ENCODE data around the gene HOXB13. TPM values are rescaled to one million over a fixed set of nuclear protein-coding genes. Genes with fewer than 3 reads are reported as not detected.

The HOXB13 gene
- polyA plus RNA-seq (ENCODE audit: insufficient read length in 4 of 4): not detected

GRCh38 chr17:48728232-48729231, at the start of gene HOXB13:
Gene HOXB13, minus strand, starts transcription at chr17:48728750. Its CDS starts 157 bp downstream, at chr17:48728593.
- DNase-seq (ENCODE audit: low read depth in 4 of 4, low spot score in 2 of 4): no peak

DNA sequence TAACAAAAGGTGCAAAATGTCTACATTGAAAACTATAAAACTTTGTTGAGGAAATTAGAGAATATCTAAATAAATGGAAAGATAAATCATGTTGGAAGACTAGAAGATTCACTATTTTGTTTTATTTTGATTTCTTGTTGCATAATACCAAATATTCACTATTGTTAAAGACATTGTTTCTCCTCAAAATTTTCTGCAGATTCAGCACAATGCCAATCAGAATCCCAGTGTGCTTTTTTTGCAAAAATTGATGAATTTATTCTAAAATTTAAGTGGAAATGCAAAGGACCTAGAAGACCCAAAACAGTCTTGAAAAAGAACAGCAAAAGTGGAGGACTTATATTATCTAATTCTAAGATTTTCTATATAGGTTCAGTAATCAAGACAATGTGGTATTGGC, 48.1 kb upstream of the HOXB13 start:
- DNase-seq (ENCODE audit: low read depth in 4 of 4, low spot score in 2 of 4): no peak

GRCh38 chr17:48773245-48773644, 44.7 kb upstream of the HOXB13 start:
- no peak for DNase-seq (ENCODE audit: low read depth in 4 of 4, low spot score in 2 of 4)

DNA sequence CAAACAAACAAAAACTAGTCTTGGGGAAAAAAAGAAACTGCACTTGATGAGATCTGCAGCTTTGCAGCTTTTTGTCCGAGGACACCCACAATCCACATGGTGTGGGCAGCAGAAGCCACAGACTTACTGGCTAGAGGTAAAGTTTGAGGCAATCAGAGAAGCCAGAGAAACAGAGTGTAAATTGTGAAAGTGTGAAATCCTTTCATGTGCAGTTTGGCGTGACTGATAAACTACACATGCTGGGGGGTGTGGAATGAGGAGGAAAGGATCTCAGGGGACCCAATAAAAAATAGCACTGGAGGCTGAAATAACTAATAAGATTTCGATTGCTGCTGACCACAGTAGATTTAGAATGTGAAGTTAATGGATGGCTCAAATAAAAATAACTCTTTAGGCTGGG, 42.4 kb upstream of the HOXB13 start:
- DNase-seq (ENCODE audit: low read depth in 4 of 4, low spot score in 2 of 4): no peak

- DNase-seq (ENCODE audit: low read depth in 4 of 4, low spot score in 2 of 4): no peak
Observed at GRCh38 chr17:48769009-48769675, 40.6 kb upstream of the HOXB13 start.

DNA sequence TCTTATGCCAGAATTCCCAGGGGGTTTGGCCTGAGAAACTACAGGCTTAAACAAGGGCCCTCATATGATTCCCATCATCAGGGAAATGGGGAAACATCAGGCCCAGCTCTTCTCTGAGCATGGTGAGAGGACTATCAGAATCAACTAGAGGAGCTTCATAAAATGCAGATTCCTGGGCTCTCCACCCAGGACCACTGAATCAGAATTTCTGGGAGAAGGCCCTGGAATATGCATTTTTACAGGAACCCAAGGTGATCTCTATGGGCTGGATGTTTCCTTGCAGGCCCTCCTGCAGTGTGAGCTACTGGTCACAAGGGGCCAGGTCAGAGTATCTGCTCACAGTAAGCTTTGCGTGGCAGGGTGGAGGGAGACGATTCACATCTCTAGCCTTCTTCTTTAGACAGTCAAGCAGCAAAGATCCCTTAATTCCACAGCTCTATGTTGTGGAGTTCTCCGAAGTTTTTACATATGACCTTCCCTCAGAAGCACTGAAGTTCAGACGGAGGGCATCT, 38.8 kb upstream of the HOXB13 start:
- DNase-seq (ENCODE audit: low read depth in 4 of 4, low spot score in 2 of 4): no peak

- no peak for DNase-seq (ENCODE audit: low read depth in 4 of 4, low spot score in 2 of 4)
Observed at GRCh38 chr17:48761114-48761513, 32.6 kb upstream of the HOXB13 start.

DNA sequence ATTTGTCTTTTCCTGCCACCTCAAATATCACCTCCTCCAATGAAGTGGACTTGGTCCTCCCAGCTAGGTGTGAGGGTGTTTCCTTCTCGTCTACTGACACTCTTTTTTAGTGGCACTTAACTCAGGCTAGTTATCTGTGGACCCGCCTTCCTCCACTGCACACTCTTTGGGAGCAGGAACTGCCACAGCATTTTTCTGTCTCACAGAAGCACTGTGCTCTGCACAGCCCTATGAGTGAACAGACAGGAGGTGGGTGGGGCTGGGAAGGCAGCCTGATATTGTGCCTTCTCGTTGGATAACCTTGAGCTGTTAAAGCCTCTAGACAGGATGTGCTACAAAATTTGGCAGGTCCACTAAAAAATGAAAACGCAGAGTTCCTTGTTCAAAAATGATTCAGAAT, 31.9 kb upstream of the HOXB13 start:
- no peak for DNase-seq (ENCODE audit: low read depth in 4 of 4, low spot score in 2 of 4)

DNA sequence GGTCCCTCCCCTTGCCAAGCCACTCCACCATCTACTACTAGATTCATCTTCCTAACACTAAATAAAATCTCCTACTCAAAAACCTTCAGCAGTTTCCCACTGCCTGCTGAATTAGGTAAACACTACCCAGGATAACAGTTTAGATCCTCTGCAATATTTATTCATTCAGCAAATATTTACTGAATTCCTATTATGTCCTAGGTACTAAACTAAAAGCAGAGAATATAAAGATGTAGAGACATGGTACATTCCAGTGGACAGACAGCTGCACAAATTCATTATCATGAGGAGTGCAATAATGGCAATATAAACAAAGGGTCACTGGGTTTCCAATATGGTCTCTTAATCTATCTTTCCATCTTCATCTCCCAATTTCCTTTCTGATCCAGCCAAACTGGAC, 30.7 kb upstream of the HOXB13 start:
- no peak for DNase-seq (ENCODE audit: low read depth in 4 of 4, low spot score in 2 of 4)

DNA sequence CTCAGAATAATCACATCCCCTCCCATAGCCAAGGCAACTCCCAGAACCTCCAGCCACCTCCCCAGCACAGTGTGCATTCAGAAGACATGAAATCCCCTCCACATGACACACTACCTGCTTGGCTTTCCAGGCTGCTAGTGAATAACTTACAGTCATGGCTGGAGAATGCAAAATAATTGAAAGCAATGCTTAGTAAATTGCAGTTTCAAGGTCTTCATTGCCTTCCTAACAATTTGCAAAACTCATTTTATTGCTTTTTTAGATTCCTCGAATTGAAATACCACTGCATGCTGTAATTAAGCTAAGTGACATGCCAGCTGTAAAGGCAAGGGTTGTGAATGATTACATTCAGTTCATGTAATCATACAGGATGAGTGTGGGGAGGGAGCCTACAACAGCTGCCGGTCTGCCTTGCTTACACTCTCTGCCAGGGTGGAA, 29.0 kb upstream of the HOXB13 start:
- DNase-seq (ENCODE audit: low read depth in 4 of 4, low spot score in 2 of 4): no peak

GRCh38 chr17:48756830-48757251, 28.3 kb upstream of the HOXB13 start:
- DNase-seq (ENCODE audit: low read depth in 4 of 4, low spot score in 2 of 4): no peak

- no peak for DNase-seq (ENCODE audit: low read depth in 4 of 4, low spot score in 2 of 4)
Observed at GRCh38 chr17:48755356-48755755, 26.8 kb upstream of the HOXB13 start.

- no peak for DNase-seq (ENCODE audit: low read depth in 4 of 4, low spot score in 2 of 4)
Observed at GRCh38 chr17:48754500-48755261, 26.1 kb upstream of the HOXB13 start.

GRCh38 chr17:48753794-48754499, 25.4 kb upstream of the HOXB13 start:
- no peak for DNase-seq (ENCODE audit: low read depth in 4 of 4, low spot score in 2 of 4)

GRCh38 chr17:48752399-48753288, 24.1 kb upstream of the HOXB13 start:
- DNase-seq (ENCODE audit: low read depth in 4 of 4, low spot score in 2 of 4): no peak

GRCh38 chr17:48751733-48752398, 23.3 kb upstream of the HOXB13 start:
- no peak for DNase-seq (ENCODE audit: low read depth in 4 of 4, low spot score in 2 of 4)

DNA sequence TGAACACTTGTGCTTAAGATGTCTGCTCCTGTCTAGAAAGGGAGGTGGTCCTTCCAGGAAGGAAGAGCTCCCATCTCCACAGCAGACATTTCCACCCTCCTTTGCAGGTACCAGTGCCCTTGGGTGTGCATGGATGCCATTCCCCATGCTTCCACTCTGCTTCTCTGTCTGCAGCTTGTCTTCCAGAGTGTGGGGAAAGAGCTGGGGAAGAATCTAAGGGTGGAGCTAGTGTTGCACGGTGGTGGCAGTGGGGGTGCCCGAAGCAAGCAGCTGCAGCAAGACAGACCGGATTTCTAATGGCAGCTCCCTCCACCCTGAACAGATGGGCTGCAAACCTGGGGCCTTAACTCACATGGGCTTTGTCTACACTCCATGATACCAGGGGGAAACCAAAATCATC, 22.6 kb upstream of the HOXB13 start:
- no peak for DNase-seq (ENCODE audit: low read depth in 4 of 4, low spot score in 2 of 4)
